WTC11 (cell line): ENCODE data around the gene CD79A. TPM values are rescaled to one million over a fixed set of nuclear protein-coding genes. Genes with fewer than 3 reads are reported as not detected.

Experiments used
- AFF4 ChIP-seq: sonication (generic); formaldehyde crosslinking; IDR thresholded peaks from 2 replicates; pipeline ENCODE4 v1.8.1; 2023; ENCODE audit warnings: mild to moderate bottlenecking, missing genetic modification reagents, borderline replicate concordance
- ATF6 ChIP-seq: sonication (generic); formaldehyde crosslinking; IDR thresholded peaks from 2 replicates; pipeline ENCODE4 v1.8.1; 2023; ENCODE audit warnings: mild to moderate bottlenecking, missing genetic modification reagents
- CREM ChIP-seq: sonication (generic); formaldehyde crosslinking; IDR thresholded peaks from 2 replicates; pipeline ENCODE4 v1.8.1; 2022; ENCODE audit warnings: mild to moderate bottlenecking, missing genetic modification reagents, moderate library complexity
- E2F1 ChIP-seq: sonication (generic); formaldehyde crosslinking; IDR thresholded peaks from 2 replicates; pipeline ENCODE4 v1.8.0; 2022; ENCODE audit warnings: mild to moderate bottlenecking, missing genetic modification reagents
- EMX1 ChIP-seq: fragments of 250-450 bp; sonication (Bioruptor Pico); IDR thresholded peaks from 2 replicates; pipeline ENCODE4 v1.8.0; 2021; ENCODE audit warnings: mild to moderate bottlenecking
- FOXP1 ChIP-seq: sonication (generic); formaldehyde crosslinking; IDR thresholded peaks from 2 replicates; pipeline ENCODE4 v1.8.0; 2022; ENCODE audit warnings: missing genetic modification reagents, mild to moderate bottlenecking, moderate library complexity, borderline replicate concordance
- GABPB1 ChIP-seq: sonication (generic); formaldehyde crosslinking; IDR thresholded peaks from 2 replicates; pipeline ENCODE4 v1.8.1; 2023; ENCODE audit warnings: mild to moderate bottlenecking, missing genetic modification reagents
- KAT7 ChIP-seq: sonication (generic); formaldehyde crosslinking; IDR thresholded peaks from 2 replicates; pipeline ENCODE4 v1.8.1; 2023; ENCODE audit warnings: missing genetic modification reagents, mild to moderate bottlenecking, borderline replicate concordance
- MXD4 ChIP-seq: fragments of 250-450 bp; sonication (Bioruptor Pico); IDR thresholded peaks from 2 replicates; pipeline ENCODE4 v1.8.0; 2021; ENCODE audit warnings: mild to moderate bottlenecking, moderate library complexity, borderline replicate concordance
- PRDM15 ChIP-seq: sonication (generic); formaldehyde crosslinking; IDR thresholded peaks from 2 replicates; pipeline ENCODE4 v1.8.0; 2022; ENCODE audit warnings: missing genetic modification reagents
- PREB ChIP-seq: sonication (generic); formaldehyde crosslinking; IDR thresholded peaks from 2 replicates; pipeline ENCODE4 v1.8.1; 2022; ENCODE audit warnings: mild to moderate bottlenecking, missing genetic modification reagents, moderate library complexity, borderline replicate concordance
- RORB ChIP-seq: fragments of 250-450 bp; sonication (Bioruptor Pico); IDR thresholded peaks from 2 replicates; pipeline ENCODE4 v1.9.0; 2021; ENCODE audit warnings: mild to moderate bottlenecking
- SMAD3 ChIP-seq: sonication (generic); formaldehyde crosslinking; IDR thresholded peaks from 2 replicates; pipeline ENCODE4 v1.8.0; 2022; ENCODE audit warnings: missing genetic modification reagents, mild to moderate bottlenecking, borderline replicate concordance
- SMAD4 ChIP-seq: sonication (generic); formaldehyde crosslinking; IDR thresholded peaks from 2 replicates; pipeline ENCODE4 v1.8.0; 2022; ENCODE audit warnings: mild to moderate bottlenecking, missing genetic modification reagents
- SP1 ChIP-seq: sonication (generic); formaldehyde crosslinking; conservative IDR thresholded peaks from 2 replicates; pipeline ENCODE4 v1.8.1; 2022; ENCODE audit warnings: missing genetic modification reagents
- TP53 ChIP-seq: sonication (generic); formaldehyde crosslinking; IDR thresholded peaks from 2 replicates; pipeline ENCODE4 v1.8.1; 2023; ENCODE audit warnings: mild to moderate bottlenecking, missing genetic modification reagents
- ZBTB21 ChIP-seq: sonication (generic); formaldehyde crosslinking; IDR thresholded peaks from 2 replicates; pipeline ENCODE4 v1.8.1; 2023; ENCODE audit warnings: mild to moderate bottlenecking, missing genetic modification reagents, borderline replicate concordance
- ZNF219 ChIP-seq: sonication (generic); formaldehyde crosslinking; IDR thresholded peaks from 2 replicates; pipeline ENCODE4 v1.8.0; 2023; ENCODE audit warnings: missing genetic modification reagents, mild to moderate bottlenecking, borderline replicate concordance
- ZNF281 ChIP-seq: sonication (generic); formaldehyde crosslinking; IDR thresholded peaks from 2 replicates; pipeline ENCODE4 v1.8.0; 2023; ENCODE audit warnings: mild to moderate bottlenecking, missing genetic modification reagents
- ZNF423 ChIP-seq: fragments of 250-450 bp; sonication (Bioruptor Pico); IDR thresholded peaks from 2 replicates; pipeline ENCODE4 v2.1.2; 2022; ENCODE audit warnings: mild to moderate bottlenecking, moderate library complexity
- ZNF671 ChIP-seq: fragments of 250-450 bp; sonication (Bioruptor Pico); IDR thresholded peaks from 2 replicates; pipeline ENCODE4 v1.8.0; 2021; ENCODE audit warnings: mild to moderate bottlenecking
- total RNA-seq: library from RNA; stranded (reverse); gene quantifications from 3 replicates; pipeline ENCODE4 v1.2.3, GENCODE V29; 2021

CD79A gene
- total RNA-seq, 1 experiment from 2014 or later: 0.42 TPM

GRCh38 chr19:41844601-41845000 is 32.5 kb upstream of the CD79A start, which contains the start of gene LYPD4 (continued):
- TF ChIP-seq KAT7 (no peak), FOXP1 (CRISPR knock-in tag) (peak; percentile 44; the same call in 1 of the 2 replicates), ATF6 (no peak), E2F1 (CRISPR knock-in tag) (no peak), ZNF671 (CRISPR knock-in tag) (no peak), CREM (no peak), AFF4 (CRISPR knock-in tag) (no peak), PREB (CRISPR knock-in tag) (no peak), ZNF423 (CRISPR knock-in tag) (no peak), ZNF281 (CRISPR knock-in tag) (peak; percentile 36; the same call in 1 of the 2 replicates), SMAD4 (CRISPR knock-in tag) (no peak), GABPB1 (CRISPR knock-in tag) (no peak), SP1 (CRISPR knock-in tag) (0 out of 2 replicates have a peak, but pooled peaks have one; percentile 46), TP53 (CRISPR knock-in tag) (no peak), PRDM15 (no peak), EMX1 (CRISPR knock-in tag) (no peak), ZNF219 (peak; percentile 50; the same call in 1 of the 2 replicates), ZBTB21 (CRISPR knock-in tag) (no peak), RORB (CRISPR knock-in tag) (no peak), SMAD3 (CRISPR knock-in tag) (peak; percentile 46; the same call in 1 of the 2 replicates), MXD4 (CRISPR knock-in tag) (no peak)
